Lower leg skin (tissue), 3 donors: ENCODE results near the gene SLC39A2.
"Not testable (repeated sequence)": the region's sequence is repeated elsewhere in the genome, so short reads cannot be mapped to it uniquely, and the experiment has no call there.

Experiments
- POLR2A ChIP-seq, 2 donors: fragments of 450-650 bp; IDR thresholded peaks; one replicate each; pipeline ENCODE4 v1.6.1; 2016 to 2017; ENCODE audit warnings: antibody characterized with exemption in 2 of 2, mild to moderate bottlenecking in 1 of 2, moderate library complexity in 1 of 2
- TF ChIP-seq, protein P1 (sequence below), 3 donors: fragments of 450-650 bp; IDR thresholded peaks; one replicate each; pipeline ENCODE4 v1.5.1; 2016; ENCODE audit warnings: antibody characterized with exemption in 3 of 3, mild to moderate bottlenecking in 3 of 3, moderate library complexity in 2 of 3

DNA sequence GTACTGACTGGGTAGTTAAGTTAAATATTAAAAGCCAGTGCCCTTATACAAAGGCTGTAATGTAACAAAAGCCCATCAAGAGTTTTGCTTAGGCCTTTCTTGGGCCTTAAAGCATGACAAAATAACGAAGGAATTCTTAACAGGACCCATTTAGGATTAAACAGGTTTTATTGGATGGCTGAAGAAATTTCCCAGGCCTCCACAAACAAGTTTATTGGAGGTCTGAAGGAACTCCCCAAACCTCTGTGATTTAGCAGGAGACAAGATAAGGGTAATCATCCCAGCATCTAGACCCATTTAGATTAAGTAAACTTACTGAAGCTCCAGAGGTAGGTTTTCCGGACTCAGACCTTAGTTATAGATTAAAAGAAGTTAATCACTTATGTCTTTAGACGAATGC is 10.6 kb downstream of the SLC39A2 start:
- TF ChIP-seq, protein P1, sequence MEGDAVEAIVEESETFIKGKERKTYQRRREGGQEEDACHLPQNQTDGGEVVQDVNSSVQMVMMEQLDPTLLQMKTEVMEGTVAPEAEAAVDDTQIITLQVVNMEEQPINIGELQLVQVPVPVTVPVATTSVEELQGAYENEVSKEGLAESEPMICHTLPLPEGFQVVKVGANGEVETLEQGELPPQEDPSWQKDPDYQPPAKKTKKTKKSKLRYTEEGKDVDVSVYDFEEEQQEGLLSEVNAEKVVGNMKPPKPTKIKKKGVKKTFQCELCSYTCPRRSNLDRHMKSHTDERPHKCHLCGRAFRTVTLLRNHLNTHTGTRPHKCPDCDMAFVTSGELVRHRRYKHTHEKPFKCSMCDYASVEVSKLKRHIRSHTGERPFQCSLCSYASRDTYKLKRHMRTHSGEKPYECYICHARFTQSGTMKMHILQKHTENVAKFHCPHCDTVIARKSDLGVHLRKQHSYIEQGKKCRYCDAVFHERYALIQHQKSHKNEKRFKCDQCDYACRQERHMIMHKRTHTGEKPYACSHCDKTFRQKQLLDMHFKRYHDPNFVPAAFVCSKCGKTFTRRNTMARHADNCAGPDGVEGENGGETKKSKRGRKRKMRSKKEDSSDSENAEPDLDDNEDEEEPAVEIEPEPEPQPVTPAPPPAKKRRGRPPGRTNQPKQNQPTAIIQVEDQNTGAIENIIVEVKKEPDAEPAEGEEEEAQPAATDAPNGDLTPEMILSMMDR (IDR thresholded peaks at IDR 0.05): not testable (repeated sequence)
- TF ChIP-seq POLR2A (IDR thresholded peaks at IDR 0.05): not testable (repeated sequence)
